NCI-H748 treated with DMSO at 0.1 percent for 48 hours (cell line): ENCODE results near the gene TAS1R1.

Source experiments
- DNase-seq: peaks from one replicate; lab custom pipeline; 2025; lab: John Stamatoyannopoulos, UW

TAS1R1 gene

GRCh38 chr1:6574025-6574620 lies 19.0 kb downstream of the TAS1R1 start:
- DNase-seq, result no peak

GRCh38 chr1:6574818-6575217 lies 19.7 kb downstream of the TAS1R1 start:
- DNase-seq, result no peak

DNA sequence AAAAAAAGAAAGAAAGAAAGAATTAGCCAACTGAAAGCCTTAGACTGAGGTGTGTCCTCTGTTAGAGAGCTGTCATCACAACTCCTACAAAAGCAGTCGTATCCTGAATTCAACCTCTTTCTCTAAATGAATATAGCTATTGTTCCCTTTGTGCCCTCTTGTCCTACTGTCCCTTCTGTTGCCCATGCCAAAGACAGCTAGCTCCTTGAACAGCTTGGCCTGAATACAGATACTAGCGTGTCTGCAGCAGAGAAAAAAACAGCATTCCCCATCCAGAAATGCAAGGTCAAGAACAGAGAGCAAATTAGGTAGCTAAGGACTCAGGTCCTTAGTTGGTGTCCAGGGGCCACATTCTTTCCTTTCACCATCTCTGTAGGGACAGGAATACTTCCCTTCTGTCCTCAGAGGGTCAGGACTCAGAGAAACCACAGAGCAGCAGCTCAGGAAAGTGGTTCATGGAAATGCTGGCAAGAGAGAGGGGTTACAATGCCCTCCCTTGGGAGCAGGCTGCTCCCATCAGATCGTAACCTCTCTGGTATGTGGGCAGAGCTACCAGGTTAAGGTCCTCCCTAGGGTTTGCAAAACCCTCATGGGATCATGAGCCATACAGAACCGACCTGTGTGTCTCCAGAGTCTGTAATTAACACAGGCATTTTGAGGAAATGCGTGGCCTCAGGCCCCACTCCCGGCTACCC lies 22.9 kb downstream of the TAS1R1 start:
- no peak for DNase-seq

- no peak for DNase-seq
These were observed 23.7 kb downstream of the TAS1R1 start for GRCh38 chr1:6578624-6579373.

GRCh38 chr1:6579374-6580118 lies 24.4 kb downstream of the TAS1R1 start, which contains the start of gene ZBTB48:
ZBTB48 (plus strand) TSS chr1:6579994; CDS start chr1:6580610, 616 bp downstream.
- peak; percentile 83 for DNase-seq

DNA sequence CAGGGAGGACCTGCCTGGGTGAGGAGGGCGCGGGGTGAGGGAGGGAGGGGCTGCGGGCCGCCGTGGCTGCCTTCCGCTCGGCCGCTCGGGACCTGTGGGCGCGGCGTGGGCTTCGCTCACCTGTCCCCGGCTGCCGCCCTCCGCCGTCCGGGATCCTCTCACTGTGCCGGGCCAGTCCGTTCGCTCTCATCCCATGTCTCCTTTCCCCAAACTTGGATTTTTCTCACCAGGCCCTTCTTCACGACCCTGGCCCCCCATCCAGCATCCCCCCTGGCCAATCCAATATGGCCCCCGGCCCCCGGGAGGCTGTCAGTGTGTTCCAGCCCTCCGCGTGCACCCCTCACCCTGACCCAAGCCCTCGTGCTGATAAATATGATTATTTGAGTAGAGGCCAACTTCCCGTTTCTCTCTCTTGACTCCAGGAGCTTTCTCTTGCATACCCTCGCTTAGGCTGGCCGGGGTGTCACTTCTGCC lies 25.0 kb downstream of the TAS1R1 start:
- DNase-seq, result no peak

GRCh38 chr1:6580593-6581409 lies 25.7 kb downstream of the TAS1R1 start:
- no peak for DNase-seq

GRCh38 chr1:6581561-6582305 lies 26.6 kb downstream of the TAS1R1 start:
- no peak for DNase-seq

DNA sequence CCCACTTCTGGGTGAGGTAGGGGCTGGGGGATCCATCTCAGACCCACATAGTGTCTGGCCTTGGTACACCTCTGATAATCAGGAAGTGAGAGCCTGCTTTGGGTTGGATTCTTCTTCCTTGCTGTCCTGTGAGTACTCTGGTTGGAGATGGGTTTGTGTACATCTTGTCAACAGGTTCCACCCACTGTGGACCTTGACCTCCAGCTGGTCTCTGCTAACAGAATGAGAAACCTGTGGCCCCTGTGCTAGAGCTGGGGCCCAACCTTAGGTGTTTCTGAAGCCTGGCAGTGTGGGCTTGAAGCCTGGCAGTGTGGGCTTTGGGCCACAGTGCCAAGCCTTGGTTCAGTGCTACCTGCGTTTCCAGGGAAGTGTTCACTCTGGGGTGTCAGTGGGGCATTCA lies 27.3 kb downstream of the TAS1R1 start:
- DNase-seq, result no peak

GRCh38 chr1:6584126-6585080 lies 29.3 kb downstream of the TAS1R1 start:
- no peak for DNase-seq

GRCh38 chr1:6585081-6585722 lies 30.1 kb downstream of the TAS1R1 start:
- DNase-seq, result no peak

GRCh38 chr1:6585841-6586240 lies 30.7 kb downstream of the TAS1R1 start:
- DNase-seq, result no peak

- DNase-seq, result no peak
These were observed 31.3 kb downstream of the TAS1R1 start for GRCh38 chr1:6586404-6586816.

GRCh38 chr1:6587261-6588005 lies 32.3 kb downstream of the TAS1R1 start:
- DNase-seq, result no peak

GRCh38 chr1:6588128-6588892 lies 33.2 kb downstream of the TAS1R1 start:
- no peak for DNase-seq

DNA sequence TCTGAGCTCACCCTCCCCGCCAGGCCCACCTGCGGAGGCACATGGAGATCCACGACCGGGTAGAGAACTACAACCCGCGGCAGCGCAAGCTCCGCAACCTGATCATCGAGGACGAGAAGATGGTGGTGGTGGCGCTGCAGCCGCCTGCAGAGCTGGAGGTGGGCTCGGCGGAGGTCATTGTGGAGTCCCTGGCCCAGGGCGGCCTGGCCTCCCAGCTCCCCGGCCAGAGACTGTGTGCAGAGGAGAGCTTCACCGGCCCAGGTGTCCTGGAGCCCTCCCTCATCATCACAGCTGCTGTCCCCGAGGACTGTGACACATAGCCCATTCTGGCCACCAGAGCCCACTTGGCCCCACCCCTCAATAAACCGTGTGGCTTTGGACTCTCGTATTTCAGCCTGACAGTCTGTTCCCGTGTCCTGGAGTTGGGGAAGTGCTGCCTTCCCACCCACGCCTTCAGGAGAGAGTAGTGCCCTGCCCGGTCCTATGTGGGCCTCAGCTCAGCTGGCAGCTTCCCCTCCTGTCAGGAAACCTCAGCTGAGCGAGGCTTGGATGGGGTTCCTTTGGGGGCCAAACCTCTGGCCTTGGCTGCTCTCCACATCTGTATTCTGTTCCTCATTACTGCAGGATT lies 33.9 kb downstream of the TAS1R1 start:
- no peak for DNase-seq

GRCh38 chr1:6590046-6590445 lies 34.9 kb downstream of the TAS1R1 start:
- no peak for DNase-seq
